Measurements from ENCODE around the gene IGSF5. TPM values are rescaled to one million over a fixed set of nuclear protein-coding genes. Genes with fewer than 3 reads are reported as not detected.

The IGSF5 gene
- total RNA-seq, 1 donor from 2014 or later = 1.5 TPM

DNA sequence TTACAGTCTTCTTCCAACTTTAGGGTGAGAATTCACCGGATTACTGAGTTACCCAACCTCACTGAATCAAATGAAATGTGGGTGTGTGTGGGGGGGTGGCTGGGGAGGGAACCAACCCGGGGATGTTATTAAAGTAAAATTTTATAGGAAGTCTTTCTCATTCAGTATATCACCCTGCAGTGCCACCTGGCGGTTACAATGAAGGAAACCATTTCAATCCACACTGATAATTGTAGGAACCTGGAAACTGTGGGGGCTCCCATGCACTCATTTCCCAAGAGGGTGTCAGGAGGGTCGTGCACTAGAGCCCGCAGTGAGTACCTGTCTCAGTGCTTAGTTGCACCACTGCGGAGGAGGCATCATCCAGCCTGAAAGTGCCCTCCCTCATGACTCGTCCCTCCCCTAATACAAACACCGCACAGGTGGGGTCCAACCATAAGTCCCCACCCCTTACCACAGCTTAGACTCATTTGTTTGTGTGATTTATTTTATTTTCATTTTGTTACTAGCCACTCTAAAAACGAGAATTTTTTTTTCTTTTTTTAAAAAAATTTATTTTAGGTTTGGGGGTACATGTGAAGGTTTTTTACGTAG, 29.1 kb upstream of the IGSF5 start:
- Mint-ChIP-seq H3K27ac (no peak overlapping the region), H3K4me1 (ENCODE audit: unreplicated experiment) (peaks cover 10% of the 10 kb centered on the region), H3K4me3 (no peak overlapping the region), H3K27me3 (no peaks in the 10 kb centered on the region), H3K36me3 (no peaks in the 10 kb centered on the region), H3K9me3 (peaks cover 9% of the 10 kb centered on the region)
- DNase-seq (ENCODE audit: extremely low spot score, unreplicated experiment) = no peak
- TF ChIP-seq, protein P1, sequence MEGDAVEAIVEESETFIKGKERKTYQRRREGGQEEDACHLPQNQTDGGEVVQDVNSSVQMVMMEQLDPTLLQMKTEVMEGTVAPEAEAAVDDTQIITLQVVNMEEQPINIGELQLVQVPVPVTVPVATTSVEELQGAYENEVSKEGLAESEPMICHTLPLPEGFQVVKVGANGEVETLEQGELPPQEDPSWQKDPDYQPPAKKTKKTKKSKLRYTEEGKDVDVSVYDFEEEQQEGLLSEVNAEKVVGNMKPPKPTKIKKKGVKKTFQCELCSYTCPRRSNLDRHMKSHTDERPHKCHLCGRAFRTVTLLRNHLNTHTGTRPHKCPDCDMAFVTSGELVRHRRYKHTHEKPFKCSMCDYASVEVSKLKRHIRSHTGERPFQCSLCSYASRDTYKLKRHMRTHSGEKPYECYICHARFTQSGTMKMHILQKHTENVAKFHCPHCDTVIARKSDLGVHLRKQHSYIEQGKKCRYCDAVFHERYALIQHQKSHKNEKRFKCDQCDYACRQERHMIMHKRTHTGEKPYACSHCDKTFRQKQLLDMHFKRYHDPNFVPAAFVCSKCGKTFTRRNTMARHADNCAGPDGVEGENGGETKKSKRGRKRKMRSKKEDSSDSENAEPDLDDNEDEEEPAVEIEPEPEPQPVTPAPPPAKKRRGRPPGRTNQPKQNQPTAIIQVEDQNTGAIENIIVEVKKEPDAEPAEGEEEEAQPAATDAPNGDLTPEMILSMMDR (conservative IDR thresholded peaks at IDR 0.05) = peak; percentile 89

- no peak for DNase-seq (ENCODE audit: extremely low spot score, unreplicated experiment)
- Mint-ChIP-seq H3K27me3 (no peaks in the 10 kb centered on the region), H3K4me3 (no peak overlapping the region), H3K9me3 (peaks cover 24% of the 10 kb centered on the region), H3K4me1 (ENCODE audit: unreplicated experiment) (no peaks in the 10 kb centered on the region), H3K27ac (no peak overlapping the region), H3K36me3 (peaks cover 9% of the 10 kb centered on the region)
- TF ChIP-seq, protein P1 (conservative IDR thresholded peaks at IDR 0.05) = peak; percentile 50
These were observed 24.7 kb upstream of the IGSF5 start for GRCh38 chr21:39720126-39720778.

DNA sequence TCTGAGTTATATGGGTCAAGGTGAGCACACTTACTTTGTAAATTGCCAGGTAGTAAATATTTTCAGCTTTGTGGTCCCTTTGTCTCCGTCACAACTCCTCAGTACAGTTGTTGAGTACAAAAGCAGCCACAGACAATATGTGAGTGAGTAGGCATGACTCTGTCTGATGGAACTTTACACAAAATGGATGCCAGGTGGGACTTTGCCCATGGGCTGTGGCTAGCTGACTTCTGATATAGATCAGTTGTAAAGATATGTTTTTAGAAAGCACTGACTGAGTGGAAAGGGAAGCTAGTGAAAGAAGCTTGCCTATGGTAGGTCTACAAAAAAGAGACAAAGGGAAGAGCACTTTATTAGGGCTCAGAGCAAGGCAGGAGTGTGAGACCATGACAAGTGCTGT, 23.1 kb upstream of the IGSF5 start:
- peaks cover 3% of the 10 kb centered on the region for H3K4me1 Mint-ChIP-seq (ENCODE audit: unreplicated experiment)
- H3K36me3 Mint-ChIP-seq = peaks cover 9% of the 10 kb centered on the region
- TF ChIP-seq, protein P1 (conservative IDR thresholded peaks at IDR 0.05) = no peak
- H3K27ac Mint-ChIP-seq = no peak overlapping the region
- DNase-seq (ENCODE audit: extremely low spot score, unreplicated experiment) = no peak
- no peak overlapping the region for H3K4me3 Mint-ChIP-seq
- peaks cover 24% of the 10 kb centered on the region for H3K9me3 Mint-ChIP-seq
- no peaks in the 10 kb centered on the region for H3K27me3 Mint-ChIP-seq

- TF ChIP-seq, protein P1 (conservative IDR thresholded peaks at IDR 0.05) = no peak
- Mint-ChIP-seq H3K36me3 (peaks cover 9% of the 10 kb centered on the region), H3K4me3 (no peak overlapping the region), H3K9me3 (peaks cover 20% of the 10 kb centered on the region), H3K27ac (no peak overlapping the region), H3K27me3 (no peaks in the 10 kb centered on the region), H3K4me1 (ENCODE audit: unreplicated experiment) (peaks cover 9% of the 10 kb centered on the region)
- no peak for DNase-seq (ENCODE audit: extremely low spot score, unreplicated experiment)
These were observed 20.0 kb upstream of the IGSF5 start for GRCh38 chr21:39724944-39725343.

- Mint-ChIP-seq H3K27me3 (no peaks in the 10 kb centered on the region), H3K9me3 (peaks cover 15% of the 10 kb centered on the region), H3K36me3 (peaks cover 9% of the 10 kb centered on the region), H3K27ac (no peak overlapping the region), H3K4me3 (no peak overlapping the region), H3K4me1 (ENCODE audit: unreplicated experiment) (peaks cover 14% of the 10 kb centered on the region)
- TF ChIP-seq, protein P1 (conservative IDR thresholded peaks at IDR 0.05) = peak; percentile 28
- DNase-seq (ENCODE audit: extremely low spot score, unreplicated experiment) = no peak
These were observed 18.9 kb upstream of the IGSF5 start for GRCh38 chr21:39726133-39726532.

Measured in type B pancreatic cell (in vitro differentiated cells).